HPDE6-E6E7 (cell line): ENCODE data around the gene ZNG1A.
"Not testable (repeated sequence)": the region's sequence is repeated elsewhere in the genome, so short reads cannot be mapped to it uniquely, and the experiment has no call there.

Experiments used
- DNase-seq: peaks from one replicate; pipeline ENCODE4 v3.0.0; 2011; ENCODE audit warnings: missing footprints; ENCODE audit errors: extremely low spot score

ZNG1A gene

DNA sequence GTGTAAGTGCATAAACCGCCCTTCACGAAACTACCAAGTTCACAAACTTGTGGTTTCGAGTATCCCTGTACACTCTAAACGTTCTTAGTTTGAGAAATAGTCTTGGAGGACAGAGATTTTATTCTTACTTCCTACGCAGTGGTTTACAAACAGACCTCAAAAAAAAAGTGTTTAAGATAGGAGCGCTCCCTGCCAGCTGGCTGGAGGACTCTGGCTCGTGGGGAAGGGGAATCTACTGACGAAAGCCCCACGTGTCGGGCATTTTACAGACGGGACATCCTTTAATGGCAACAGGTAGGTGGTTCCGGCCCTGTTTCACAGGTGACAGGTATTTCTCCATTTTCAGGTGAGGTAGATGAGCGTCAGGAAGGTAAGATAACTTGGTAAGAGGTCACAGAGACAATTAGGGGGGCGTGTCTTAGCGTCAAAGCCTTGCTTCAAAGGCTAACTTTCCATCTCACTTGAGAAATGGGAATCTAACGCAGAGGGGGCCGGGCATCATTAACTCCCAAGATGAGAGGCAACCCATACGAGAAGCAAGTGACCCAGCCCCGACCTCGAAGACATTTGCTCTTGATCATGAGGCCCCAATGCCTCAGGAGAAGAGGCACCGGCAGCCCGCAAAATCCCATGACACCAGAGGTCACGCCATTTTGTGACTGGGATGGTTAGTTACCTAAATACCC, 573 bp downstream of the ZNG1A start:
- not testable (repeated sequence) for DNase-seq

DNA sequence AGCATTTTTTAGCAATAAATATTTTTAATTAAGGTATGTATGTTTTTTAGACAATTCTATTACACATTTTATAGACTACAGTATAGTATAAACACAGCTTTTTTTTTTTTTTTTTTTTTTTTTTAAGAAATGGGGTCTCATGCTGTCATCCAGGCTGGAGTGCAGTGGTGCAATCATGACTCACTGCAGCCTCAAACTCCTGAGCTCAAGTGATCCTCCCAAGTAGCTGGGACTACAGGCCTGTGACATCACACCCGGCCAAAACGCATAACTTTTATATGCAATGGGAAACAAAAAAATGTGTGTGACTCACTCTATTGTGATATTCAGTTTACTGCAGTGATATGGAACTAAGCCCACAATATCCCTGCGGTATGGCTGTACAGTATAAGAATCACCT, 9.1 kb downstream of the ZNG1A start:
- DNase-seq: not testable (repeated sequence)

DNA sequence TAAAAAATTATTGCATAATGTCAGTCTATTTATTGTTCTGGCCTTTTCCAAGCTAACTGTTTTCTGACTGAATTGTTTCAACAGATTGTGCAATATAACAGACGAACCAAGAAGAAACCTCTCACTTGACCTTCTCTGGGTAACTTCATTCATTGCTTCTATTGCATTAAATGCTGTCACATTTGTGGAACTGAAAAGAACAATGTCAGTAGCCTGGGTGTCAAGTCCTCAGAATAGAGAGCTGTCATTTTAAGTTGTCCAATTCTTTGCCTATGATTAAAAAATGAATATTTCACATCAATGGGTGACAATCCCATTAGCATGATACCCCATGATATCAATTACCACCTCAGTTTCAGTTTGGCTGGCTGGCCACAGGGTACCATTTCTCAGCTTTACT, 19.0 kb downstream of the ZNG1A start:
- not testable (repeated sequence) for DNase-seq

DNA sequence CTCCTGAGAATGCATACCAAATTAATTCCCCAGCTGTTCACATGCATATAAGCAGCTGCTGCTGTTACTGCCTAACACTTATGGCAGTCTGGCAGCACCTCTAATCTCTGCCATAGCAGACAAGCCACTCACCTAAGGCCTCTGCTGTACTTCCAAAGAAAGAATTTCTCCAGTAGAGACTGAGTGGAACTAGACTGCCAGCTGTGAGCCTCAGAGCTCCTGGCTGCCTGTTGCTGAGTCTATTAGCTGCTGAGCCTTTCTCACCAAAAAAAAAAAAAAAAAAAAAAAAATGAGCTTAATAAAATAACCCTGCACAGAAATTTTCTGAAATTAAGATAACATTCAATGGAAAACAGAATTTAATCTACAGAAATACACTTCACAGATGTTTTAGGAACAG, 27.7 kb downstream of the ZNG1A start:
- DNase-seq: not testable (repeated sequence)

DNA sequence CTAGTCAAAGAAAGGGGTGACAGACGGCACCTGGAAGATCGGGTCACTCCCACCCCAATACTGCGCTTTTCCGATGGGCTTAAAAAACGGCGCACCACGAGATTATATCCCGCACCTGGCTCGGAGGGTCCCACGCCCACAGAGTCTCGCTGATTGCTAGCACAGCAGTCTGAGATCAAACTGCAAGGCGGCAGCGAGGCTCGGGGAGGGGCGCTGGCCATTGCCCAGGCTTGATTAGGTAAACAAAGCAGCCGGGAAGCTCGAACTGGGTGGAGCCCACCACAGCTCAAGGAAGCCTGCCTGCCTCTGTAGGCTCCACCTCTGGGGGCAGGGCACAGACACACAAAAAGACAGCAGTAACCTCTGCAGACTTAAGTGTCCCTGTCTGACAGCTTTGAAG, 39.0 kb downstream of the ZNG1A start:
- not testable (repeated sequence) for DNase-seq

DNA sequence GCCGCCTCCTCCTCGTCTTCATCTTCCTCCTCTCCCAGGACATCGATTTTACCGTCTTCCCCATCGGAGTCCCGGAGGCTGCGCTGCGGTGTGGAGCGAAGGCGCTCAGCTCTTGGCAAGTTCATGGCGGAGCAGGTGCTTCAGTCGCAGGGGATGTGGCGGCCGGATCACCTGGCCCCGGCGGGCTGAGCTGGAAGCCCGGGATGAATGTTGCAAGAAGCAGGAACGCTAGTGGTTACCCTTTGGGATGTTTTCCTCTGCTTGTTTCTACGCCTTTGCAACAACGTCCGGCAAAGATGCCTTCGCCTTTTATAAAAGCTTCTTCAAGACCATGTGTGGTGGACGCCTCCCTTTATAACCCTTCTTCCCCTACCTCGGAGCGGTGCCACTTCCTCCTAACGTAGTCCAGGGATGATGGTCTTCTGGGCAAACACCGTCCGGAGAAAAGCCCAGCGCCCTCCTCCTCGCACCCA, 60.8 kb downstream of the ZNG1A start, which contains the start of gene FOXD4:
FOXD4 (minus strand) TSS at position 423 of the 473 bp plus-strand sequence; CDS start at position 125, 298 bp downstream.
- not testable (repeated sequence) for DNase-seq

DNA sequence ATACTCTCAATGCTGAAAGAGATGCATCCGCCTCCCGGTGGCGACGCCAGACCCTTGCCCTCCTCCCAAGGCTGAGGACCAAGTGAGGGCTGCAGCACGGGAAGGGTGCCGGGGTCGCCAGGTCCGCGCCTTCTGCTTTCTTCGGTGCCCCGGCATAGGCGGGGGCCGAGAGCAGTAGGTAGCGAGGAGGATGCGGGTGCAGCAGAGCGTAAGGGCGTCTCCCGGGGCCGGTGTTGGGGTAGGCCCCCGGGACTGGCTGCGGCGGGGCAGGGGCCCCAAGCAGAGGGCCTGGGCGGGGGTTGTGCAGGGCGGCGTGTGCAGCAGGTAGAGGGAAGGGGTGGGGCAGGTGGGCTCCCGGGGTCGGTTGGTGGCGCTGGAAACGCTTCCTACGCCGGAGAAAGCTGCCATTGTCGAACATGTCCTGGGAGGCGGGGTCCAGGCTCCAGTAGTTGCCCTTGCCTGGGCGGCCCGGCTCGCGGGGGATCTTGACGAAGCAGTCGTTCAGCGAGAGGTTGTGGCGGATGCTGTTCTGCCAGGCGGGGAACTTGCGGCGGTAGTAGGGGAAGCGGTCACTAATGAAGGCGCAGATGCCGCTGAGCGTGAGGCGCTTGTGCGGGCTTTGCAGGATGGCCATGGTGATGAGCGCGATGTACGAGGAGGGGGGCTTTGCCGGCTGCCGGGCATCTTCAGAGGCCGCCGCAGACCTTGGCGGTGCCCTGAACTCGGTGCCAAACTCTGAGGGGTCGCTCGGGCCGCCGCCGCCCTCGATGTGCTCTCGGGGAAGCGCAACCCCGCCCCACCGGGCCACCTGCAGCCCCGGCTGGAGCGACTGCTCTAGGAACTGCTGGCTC, 61.5 kb downstream of the ZNG1A start:
- not testable (repeated sequence) for DNase-seq

DNA sequence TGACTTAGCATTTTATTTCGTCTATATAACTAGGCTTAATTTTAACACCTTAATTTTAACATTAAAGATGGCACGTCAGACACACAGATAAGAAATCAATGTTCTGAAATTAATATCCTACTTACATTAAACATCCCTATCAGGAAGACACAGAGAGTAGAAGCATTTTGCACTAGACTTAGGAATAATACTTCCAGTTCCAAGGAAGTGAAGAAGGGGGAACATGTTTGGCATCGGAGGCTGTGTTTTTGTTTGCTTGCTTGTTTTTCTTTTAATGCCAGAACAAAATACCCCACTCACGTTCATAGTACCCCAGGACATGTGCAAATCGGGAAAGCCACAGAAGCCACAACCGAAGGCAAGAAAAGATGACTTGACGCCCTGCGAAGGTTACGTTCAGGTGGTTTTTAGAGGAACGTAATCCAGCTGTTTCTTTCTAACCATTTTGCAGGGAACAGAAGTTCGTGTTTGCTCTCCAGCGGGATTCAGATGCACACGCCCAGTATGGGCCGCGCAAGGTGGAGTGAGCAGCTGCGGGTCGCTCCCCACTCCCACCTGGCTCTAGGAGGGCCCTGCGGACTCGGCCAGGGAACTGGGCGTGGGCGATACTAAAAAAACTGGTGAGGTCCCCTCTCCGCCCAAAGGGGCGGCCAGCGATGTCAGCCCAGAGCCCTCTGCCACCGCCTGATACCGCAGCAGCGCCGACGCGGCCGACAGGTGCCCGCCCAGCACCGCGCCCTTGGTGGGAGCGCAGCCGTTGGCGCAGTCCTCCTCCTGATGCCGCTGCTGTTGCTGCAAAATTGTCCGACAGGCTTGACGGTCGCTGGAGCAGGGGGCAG, 62.4 kb downstream of the ZNG1A start:
- DNase-seq: not testable (repeated sequence)

DNA sequence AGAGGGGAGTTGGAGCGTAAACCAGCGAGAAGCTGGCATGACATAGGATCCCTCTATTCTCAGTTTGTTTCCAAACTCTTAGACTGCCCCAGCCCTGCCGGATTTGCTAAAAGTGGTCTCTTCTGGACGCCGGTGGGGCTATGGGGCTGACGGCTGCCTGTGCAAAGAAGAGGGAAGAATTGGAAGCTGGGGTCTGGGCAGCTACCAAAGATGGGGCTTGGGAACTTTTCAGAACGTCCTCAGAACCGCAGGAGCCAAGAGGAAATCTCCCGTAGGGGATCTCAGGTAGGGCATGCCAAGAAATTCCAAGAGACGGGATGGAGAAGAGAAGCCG, 63.8 kb downstream of the ZNG1A start:
- not testable (repeated sequence) for DNase-seq

DNA sequence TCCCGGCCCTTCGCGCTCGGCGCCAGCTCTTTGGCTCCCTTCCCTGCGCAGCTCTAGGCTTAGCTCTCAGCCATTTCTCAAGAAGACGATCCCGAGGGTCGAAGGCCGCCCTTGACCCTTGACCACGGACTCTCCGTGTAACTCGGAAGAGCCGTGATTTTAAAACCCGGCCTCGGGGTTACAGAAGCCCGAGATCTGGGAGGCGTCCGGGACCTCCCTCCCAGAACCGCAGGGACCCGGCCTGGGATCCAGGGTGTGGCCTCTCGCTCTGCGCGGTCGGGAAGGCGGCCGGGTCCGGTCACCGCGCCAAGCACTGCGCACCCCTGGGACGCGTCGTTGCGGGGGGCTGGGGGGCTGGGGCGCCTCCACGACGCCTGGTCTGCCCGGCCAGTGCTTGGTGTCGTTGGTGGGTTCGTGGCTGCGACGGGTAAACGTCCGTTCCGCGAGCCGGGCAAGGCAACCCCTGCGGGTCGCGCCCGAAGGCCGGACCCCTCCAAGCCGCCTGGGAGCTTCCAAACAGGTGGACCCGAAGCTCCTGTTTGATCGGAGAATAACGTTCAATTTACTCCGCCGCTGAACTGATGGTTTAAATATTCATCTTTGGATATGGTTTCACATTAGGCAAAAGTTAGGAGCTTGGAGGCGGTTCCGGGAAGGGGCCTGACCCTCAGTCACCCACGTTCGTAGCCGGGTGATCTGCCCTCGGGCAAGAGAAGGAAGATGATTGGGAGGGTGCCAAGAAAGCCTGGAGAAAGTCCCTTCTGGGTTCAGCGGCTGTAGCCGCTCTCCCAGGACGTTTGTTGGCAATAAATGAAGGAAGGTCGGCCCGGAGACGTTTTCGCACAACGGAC, 64.4 kb downstream of the ZNG1A start:
- not testable (repeated sequence) for DNase-seq

DNA sequence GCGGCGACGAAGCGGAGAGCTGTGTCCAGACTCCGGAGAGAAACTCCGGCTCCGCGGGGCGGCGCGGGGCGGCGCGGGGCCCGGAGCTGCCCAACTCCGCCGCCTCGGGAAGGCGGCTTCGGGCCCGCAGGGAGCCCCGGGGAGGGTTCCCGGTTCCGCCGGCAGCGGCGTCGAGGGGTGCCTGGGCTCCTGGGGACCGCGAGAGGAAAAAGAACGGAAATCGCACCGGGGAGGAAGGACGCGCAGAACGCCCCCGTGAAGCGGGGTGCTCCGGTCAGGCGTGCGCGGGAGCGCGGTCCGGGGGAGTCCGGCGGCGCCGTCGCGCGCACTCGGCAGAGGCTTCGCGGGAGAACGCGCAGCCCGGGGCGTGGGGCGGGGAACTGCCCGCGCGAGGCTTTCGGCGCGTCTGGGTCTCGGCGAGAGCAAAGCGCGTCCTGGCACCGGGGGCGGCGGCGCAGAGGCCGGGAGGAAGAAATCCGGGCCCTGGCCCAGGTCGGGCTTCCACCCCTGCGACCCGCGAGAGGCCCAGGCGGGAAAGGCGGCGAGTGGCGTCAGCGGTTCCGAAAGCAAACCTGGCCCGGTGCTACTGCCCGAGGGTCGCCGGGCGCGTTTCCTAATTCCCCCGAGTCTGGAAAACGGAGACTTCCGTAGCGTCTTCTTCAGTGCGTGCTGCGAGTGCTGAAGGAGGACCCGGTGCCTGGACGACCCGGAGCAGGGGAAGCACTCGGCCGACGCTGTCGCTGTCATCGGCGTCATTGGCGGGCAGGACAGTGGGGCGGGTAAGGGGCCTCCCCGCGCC, 65.2 kb downstream of the ZNG1A start:
- not testable (repeated sequence) for DNase-seq

DNA sequence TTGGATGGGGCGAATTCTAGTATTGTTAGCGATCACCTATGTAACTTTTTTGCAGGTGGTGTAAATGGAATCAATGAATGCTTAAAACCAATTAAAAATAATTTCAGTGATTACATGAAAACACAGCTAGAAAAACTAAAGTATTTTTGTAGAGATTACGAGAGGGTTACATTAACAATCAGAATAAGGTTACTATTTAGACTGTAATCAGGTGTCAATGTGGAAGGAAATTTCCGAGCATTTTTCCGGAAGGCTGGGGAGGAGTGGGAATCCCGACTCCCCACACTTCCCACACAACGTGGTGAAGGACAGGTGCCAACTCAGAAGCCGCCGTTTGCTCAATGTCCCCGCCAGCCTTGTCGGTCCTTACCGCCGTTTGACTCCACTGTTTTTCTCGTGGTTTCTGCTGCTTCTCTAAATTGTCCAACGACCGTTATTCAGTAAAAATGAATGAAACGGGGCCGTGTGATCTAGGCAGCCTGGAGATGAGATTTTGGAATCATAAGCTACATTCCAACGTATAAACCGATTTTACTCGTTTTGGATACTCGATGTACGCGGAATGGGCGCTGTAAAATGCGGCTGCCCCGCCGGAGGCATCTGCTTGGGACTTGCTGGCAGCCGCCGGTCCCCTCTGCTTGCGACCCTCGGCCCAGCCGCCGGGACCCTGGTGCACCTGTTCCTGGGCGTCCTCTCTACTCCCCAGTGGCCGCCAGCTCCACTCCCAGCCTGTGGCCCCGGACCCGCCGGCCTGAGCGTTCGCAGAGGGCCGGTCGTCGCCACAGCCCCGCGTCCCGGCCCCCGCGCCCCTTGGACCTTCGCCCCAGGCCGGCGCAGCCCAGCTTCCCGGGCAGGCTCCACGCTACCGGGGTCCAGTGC, 66.0 kb downstream of the ZNG1A start:
- DNase-seq: not testable (repeated sequence)

DNA sequence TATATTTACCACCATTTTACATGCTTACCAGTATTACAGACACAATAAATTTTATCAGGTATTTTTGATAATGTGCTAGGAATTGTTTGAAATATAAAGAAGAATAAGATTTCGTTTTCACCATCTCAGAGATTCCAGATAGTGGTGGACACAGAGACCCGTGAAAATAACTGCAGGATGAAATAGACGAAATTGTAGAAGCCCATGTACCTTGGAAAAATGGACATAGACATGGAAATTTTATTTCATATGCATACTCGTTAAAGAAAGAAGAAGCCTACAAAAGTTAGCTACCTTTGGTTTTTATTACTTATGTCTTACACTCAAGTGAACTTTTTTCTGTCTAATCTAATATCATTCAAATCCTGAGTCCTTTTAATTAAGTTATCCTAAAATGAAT, 68.2 kb downstream of the ZNG1A start:
- DNase-seq: not testable (repeated sequence)

DNA sequence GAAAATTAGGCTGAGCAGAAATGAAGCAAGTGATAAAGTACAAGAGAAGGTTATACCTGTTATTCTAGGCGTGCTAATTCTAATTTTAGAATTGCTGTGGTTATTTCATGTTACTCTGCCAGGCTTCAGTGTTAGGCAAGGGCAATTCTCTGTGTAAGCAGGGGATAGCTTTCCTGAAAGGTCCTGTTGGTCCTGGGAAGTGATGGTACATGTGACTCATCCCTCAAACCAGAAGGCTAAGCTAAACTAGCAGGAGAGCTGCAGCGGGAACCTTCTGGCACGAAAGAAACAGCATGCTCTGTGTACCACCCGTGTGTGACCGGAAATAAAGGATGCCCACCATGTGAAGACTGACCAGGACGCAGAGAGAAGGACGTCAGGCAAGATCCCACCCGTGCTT, 69.3 kb downstream of the ZNG1A start:
- DNase-seq: not testable (repeated sequence)

DNA sequence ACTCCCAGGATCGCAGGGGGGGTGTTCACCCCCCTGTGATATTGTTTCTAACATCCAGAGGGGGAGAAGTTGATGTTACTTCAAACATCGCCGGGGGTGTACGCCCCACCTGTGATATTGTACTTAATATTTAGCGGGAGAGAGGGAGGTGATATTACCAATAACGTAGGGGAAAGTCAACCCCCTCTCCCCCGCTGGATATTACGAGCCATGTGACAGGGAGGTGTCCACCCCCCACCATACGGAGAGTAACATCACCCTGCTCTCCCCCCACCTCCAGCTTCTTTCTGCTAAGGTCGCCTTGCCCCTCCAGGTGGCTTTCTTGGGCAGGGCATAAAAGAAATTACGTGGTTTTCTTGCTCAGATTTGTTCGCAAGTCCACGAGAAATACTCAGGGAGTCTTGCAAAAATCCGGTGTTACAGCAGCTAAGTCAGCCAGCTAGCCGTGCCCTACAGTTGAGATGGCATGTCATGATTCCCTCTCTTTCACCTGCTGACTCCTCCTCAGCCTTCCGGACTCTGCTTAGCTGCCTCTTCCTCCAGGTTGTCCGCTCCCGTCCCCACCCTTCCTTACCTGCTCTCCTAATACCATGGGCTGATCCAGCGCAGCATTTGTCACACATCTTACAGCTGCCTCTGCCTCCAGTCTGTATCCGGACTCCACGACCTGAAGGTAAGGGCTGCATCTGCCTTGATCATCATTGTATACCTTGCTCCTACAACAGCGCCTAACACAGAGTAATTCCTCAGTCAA, 69.9 kb downstream of the ZNG1A start:
- not testable (repeated sequence) for DNase-seq

DNA sequence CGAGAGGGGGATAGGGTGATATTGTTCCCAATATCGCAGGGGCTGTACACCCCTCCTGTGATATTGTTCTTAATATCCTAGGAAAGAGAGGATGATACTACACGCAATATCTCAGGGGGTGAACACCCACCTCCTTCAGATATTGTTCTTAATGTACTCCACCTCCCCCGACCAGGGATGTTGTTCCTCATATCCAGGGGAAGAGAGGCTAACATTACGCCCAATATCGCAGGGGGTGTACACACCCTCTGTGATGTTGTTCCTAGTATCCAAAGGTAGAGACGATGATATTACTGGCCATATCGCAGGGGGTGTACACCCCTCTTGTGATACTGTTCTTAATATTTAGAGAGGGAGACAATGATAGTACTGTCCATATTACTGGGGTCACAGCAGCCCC, 72.9 kb downstream of the ZNG1A start:
- DNase-seq: not testable (repeated sequence)

DNA sequence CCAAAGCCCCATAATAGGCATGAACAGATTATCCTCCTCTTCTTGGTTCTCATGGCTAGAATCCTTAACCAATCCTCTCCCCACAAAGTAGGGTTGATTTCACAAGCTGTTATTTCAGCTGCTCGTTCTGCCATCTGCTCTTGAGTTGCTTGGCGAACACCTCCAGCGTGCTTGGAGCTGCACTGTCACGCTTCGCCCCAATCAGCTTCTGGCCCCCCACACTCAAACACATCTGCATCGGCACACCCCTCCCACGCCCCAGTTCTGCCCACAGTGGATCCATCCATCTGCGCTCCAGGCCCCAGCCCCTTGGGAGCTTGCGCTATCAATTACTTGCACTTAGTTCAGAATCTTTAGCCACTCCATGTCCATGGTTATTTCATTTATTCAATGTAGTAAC, 78.4 kb downstream of the ZNG1A start:
- not testable (repeated sequence) for DNase-seq

DNA sequence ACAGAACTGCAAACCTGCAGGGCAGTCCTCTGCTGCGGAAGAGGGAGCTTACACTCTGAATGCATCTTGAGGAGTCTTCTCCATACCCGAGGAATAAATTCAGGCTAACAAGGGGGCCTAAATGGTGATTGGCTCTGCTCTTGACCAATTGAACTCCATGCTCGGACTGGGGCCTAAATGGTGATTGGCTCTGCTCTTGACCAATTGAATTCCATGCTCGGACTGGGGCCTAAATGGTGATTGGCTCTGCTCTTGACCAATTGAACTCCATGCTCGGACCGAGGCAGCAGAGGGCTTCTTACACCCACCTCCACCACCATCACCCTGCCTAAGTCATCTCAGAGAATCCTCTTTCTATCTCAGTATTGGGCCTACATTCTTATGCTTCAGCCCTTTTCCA, 79.0 kb downstream of the ZNG1A start:
- not testable (repeated sequence) for DNase-seq
